ENCODE results near the gene TANGO2.

The TANGO2 gene

DNA sequence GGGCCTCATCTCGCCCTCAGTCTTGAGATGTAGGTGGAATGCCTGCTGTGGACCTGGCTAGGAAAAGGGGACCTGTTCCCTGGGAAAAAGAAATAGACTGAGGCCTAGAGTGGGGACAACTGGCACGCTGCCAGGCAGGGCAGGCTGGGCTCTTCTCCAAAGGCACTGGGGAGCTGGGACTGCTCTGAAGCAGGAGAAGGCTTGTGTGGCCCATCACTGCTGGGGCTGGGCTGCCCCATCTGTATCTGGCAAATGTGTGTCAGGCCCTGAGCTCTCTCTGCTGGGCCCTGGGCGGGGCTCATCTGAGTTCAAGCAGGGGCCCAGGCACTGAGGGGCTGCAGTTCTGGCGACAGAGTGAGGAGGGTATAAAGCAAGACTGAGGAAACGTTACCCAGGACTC lies 37.2 kb upstream of the TANGO2 start:
- DNase-seq (ENCODE audit: low read depth in 2 of 3, low spot score in 2 of 3): no peak

DNA sequence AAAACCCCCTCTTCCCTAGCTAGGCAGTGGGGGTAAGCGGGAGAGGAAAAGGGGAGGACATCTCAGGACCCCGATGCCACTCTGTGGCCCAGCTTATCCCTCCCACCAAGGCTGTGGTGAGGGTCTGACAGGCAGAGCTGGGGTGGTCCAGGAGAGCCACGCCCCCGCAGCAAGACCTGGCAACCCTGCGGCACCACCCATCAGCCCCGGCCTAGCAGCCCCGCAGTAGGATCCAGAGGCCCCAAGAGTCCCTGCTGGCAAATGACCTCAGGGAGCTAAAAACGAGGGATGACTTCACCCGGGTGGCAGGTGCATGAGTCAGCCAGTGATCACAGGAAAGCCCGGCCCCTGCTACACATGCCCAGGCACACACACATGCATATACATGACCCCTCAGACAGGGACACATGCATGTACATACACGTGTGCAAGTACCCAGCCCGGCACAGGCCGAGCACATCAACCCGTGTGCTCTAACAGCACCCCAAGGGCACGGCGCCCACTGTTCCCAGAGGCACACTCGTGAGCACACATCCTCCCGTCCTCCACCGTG lies 36.6 kb upstream of the TANGO2 start:
- DNase-seq (ENCODE audit: low read depth in 2 of 3, low spot score in 2 of 3): no peak

DNA sequence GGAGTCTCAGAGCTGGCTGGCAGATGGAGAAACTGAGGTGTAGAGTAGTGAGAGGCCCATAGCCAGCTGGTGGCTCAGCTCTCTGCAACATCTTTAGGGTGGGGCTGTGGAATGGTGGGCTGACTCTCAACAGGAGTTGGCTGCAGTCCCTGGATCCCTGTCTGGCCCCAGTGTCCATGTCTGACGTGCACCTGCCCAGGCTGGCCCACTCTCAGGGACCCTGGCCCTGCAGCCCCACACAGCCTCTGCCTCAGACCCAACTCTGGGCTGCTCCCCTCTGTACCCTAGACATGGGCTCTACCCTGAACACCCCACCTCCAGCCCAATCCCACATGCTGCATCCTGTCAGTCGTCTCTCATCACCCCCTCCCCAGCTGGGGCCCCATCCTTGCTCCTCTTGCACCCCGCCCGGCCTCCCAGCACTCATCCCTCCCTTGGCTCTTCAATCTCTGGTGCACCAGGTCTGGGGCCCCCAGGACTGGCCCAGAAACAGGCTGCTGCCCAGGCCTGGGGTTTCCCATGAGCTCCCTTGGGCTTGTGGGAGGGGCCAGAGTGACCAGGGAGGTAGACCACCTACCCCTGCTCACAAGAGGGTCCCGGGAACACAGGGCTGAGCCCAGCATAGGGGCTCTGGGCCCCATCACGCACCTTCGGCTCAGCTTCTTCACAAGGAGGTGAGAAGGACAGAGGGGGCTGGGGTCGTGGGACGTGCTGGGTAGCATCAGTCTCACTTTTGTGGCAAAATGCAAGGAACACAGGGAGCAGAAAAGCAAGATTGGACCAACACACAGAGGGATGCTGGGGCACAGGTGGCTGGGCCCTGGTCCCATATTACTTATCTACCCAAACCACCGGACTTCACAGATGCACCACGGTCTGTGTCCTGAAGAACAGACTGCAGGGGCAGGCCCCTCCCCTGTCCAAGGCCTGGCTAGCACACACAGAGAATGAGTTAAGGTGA lies 35.8 kb upstream of the TANGO2 start:
- no peak for DNase-seq (ENCODE audit: low read depth in 2 of 3, low spot score in 2 of 3)

DNA sequence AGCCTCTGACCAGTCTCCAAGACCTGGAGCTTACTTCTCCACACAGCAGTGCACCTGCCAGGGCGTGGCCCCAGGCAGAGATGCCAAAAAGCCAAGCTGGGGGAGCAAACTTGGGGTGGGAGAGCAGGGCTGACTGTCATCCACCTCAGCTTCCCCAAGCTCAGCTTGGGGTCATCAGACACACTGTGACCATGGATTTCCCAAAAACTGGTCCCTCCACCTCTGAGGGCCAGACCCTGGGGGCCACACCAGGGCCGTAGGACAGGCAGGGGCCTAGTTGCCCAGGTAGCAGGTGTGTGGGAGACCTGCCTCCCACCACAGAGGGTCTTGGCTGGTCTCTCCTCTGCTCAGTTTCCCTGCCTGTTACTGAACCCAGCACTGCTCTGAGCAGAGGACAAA lies 34.9 kb upstream of the TANGO2 start:
- DNase-seq (ENCODE audit: low read depth in 2 of 3, low spot score in 2 of 3): no peak

DNA sequence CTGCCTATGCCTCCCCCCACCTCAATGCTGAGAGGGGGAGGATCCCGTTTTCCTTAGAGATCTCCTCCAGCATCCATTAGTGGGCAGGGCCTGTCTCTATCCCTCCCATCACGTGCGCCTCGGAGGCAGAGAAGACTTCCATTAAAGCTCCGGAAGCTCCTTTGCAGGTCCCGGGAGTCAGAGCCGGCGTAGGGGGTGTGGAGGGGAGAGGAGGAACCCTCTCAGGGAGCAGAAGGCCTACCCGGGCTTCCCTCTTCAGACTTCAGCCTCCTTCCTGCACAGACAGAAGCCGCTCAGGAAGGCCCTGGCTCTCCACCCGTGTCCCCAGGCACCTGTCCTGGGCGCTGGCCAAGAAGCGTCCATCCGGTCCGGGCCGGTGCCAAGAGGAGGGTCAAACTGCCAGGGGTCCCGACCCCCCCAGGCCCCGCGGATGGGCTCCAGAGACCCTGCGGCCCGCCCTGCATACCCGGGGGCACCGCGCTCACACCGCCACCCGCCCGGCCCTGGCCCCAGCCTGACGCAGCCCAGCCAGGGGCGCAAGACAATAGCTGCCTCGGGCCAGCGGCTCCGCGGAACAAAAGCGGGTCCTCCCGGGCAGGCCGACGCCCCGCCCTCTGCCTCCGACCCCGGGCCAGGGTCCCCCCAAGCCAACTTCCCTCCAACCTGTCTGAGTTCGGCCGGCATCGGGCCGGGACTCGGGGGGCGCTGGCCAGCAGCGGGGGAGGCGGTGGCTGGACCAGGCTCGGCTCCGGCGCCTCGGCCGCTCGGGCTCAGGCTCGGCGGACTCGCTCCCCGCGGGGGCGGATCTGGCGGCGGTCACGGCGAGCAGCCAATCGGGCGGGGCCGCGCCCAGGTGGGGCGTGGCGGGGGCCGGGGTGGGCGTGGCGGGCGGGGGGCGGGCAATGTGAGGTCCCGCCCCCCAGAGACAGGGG lies 34.2 kb upstream of the TANGO2 start:
- peak; percentile 42 to 54 (median 53) for DNase-seq (ENCODE audit: low read depth in 2 of 3, low spot score in 2 of 3)

GRCh38 chr22:19987394-19988306 lies 33.3 kb upstream of the TANGO2 start:
- DNase-seq (ENCODE audit: low read depth in 2 of 3, low spot score in 2 of 3): no peak

- DNase-seq (ENCODE audit: low read depth in 2 of 3, low spot score in 2 of 3): no peak
Observed at GRCh38 chr22:19988331-19988808, 32.5 kb upstream of the TANGO2 start.

DNA sequence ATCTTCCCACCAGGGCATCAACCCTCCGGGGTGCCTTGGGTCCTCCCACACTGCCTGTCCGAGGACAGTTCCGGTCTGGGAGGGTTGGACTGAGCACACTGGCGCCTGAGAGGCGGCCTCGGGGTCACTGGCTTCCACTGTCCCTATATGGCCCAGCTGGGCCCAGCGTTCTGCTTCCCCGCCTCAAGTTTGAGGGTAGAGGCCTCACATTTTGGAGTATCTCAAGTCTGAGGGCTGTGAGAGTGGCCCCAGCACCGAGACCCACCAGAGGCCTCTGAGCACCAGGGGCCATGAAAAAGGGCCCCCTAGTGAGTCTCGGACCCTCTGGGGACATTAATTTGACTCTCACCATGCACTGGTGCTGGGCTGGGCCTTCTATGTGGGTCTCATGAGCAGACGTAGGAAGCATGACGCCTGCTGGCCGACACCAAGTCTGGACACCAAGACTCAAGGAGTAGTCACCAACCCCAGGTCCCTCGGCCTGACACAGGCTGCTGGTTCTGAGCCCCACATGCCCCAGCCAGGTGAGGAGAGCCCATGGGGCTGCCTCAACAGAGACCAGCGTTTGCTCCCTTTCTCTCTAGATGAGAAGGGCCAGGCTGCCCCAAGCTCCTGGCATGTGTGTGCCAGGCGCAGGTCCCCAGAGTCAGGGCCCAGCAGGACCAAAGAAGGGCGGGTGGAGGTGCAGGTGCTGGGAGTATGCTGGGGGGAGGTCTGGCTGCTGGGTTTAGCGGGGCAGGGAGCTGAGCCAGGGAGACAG lies 31.8 kb upstream of the TANGO2 start:
- no peak for DNase-seq (ENCODE audit: low read depth in 2 of 3, low spot score in 2 of 3)

DNA sequence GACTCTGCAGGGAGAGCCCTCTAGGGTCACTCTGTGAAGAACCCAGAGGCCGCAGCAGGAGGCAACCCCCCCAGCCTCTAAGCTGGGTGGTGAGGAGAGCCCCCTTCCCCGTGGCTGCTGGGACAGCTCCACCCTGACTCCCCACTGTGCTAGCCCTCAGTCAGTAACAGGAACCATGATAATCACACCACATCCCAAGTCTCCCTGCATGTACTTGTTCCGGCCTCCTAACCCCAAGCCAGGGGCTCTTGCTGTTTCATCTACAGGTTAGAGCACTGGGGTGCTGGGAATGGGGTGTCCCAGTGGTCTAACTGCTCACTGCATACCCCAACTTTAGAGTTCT lies 31.2 kb upstream of the TANGO2 start:
- no peak for DNase-seq (ENCODE audit: low read depth in 2 of 3, low spot score in 2 of 3)

DNA sequence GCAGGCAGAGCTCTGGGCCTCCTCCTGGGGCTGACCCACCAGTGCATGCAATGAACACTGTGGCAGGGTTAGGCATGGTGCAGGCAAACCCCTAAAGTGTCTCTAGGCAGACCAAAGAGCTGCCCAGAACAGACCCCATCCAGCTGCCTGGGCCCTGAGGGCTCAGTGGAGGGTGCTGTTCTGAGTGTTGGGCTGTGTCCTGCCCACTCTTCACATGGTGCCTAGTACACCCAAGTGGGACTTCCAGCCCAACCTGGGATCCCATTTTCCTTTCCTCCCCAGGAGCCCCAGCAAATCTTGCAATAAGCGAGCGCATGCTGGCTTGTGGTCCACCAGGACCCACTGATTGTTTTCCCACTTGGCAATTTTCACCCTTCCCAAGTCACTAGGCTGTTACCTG lies 30.7 kb upstream of the TANGO2 start:
- no peak for DNase-seq (ENCODE audit: low read depth in 2 of 3, low spot score in 2 of 3)

GRCh38 chr22:19990609-19991394 lies 30.1 kb upstream of the TANGO2 start:
- no peak for DNase-seq (ENCODE audit: low read depth in 2 of 3, low spot score in 2 of 3)

GRCh38 chr22:19991395-19991644 lies 29.6 kb upstream of the TANGO2 start:
- DNase-seq (ENCODE audit: low read depth in 2 of 3, low spot score in 2 of 3): no peak

DNA sequence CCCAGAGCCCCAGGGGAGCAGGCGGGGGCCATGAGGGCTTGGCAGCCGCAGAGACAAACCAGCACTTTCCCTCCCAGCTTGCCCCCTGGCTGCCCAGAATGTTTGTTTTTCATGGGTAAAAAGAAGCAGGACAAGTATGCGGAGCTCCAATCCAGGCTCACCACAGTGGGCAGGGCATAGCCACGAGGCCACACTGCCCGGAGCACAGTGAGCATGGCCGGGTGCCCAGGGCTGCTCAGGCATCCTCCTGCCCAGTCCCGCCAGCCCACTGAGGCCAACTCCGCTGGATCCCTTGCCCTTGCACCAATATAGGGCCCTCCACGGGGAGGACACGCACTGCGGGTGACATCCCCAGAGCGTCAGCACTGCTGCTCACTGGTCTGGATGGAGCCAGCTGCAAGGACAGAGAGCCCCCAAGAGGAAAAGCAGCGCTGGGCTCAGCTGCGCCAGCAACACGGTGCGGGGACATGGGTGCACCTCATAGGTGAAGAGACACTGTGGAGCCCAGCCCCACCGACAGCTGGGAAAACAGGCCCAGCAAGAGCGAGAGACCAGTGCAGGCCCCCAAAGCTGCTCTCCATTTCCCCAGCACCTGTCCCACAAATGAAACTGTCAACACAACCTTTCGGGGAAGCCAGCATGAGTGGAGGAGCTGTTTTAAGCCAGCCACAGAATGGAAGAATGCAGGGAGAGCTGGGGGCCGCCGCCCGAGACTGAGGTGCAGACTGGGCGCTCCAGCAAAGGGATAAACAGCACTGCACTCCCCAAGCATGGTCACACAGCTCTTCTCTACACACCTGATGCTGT lies 29.1 kb upstream of the TANGO2 start:
- no peak for DNase-seq (ENCODE audit: low read depth in 2 of 3, low spot score in 2 of 3)

DNA sequence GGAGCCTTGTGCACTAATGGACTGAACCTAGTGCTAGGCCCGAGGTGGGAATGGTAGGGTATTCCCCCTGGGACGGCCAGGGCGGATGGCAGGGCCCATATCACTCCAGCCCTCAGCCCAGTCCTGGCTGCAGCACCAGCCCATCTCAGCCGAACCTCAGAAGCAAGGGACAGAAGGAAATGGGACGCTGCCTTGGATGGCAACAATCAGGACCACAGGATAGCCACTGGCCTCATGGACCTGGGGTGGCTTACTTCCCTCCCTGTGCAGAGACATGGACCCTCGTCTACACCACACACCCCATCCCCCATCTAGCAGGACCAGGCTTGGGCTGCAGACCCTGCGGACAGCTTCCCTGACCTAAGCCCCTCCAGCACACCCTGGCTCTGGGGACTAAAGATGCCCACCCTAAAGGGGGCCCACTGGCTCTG lies 28.4 kb upstream of the TANGO2 start:
- no peak for DNase-seq (ENCODE audit: low read depth in 2 of 3, low spot score in 2 of 3)

DNA sequence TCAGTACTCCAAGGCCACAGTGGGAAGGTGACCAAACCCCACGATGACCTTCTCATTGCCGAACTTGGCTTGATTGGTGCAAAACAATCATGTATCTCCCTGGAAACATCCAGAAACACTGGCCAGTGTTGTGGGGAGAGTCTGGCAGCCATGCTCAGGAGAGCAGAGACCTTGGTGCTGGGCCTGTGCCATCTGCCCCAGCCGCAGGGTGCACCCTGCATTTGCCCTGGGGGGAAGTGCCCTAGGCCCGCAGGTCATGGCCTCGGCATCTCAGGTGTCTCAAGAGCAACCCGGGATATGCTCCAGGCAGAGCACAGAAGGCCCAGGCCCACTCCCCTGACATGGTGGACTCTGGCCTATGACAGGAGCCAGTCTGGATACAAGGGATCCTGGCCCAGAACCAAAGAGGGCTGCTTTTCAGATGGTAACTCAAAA lies 28.0 kb upstream of the TANGO2 start:
- DNase-seq (ENCODE audit: low read depth in 2 of 3, low spot score in 2 of 3): no peak

- DNase-seq (ENCODE audit: low read depth in 2 of 3, low spot score in 2 of 3): no peak
Observed at GRCh38 chr22:19993926-19994325, 27.0 kb upstream of the TANGO2 start.

- no peak for DNase-seq (ENCODE audit: low read depth in 2 of 3, low spot score in 2 of 3)
Observed at GRCh38 chr22:19994851-19995610, 25.9 kb upstream of the TANGO2 start.

Data from activated CD8-positive, alpha-beta memory T cell treated with anti-CD3 and anti-CD28 coated beads for 48 hours (primary cell).